ENCODE results near the gene VWCE. TPM values are rescaled to one million over a fixed set of nuclear protein-coding genes. Genes with fewer than 3 reads are reported as not detected.

The VWCE gene
- total RNA-seq, 1 experiment from 2014 or later = 8.0 TPM

- peaks cover 85% of the 10 kb centered on the region for H3K36me3 ChIP-seq (ENCODE audit: insufficient read depth, low read length, poor library complexity, severe bottlenecking)
- H3K4me1 ChIP-seq (ENCODE audit: insufficient read depth, low read length, poor library complexity, severe bottlenecking) = no peaks in the 10 kb centered on the region
- ChIA-PET CTCF (no interaction called here), POLR2A (ENCODE audit: low non-redundant PET) (no interaction called here)
- H3K27ac ChIP-seq (ENCODE audit: low read depth, low read length, poor library complexity, severe bottlenecking) = no peak overlapping the region
- no peaks in the 10 kb centered on the region for H3K9me3 ChIP-seq (ENCODE audit: low read depth, low read length, poor library complexity, severe bottlenecking)
- no peaks in the 10 kb centered on the region for H3K27me3 ChIP-seq (replicated peaks; ENCODE audit: insufficient read depth, low read depth, low read length, poor library complexity)
- TF ChIP-seq CTCF (conservative IDR thresholded peaks at IDR 0.05; ENCODE audit: low read depth, low read length) (no peak), EZH2 (IDR thresholded peaks at IDR 0.05; ENCODE audit: borderline replicate concordance, low read depth, low read length, poor library complexity, severe bottlenecking) (no peak)
- intact Hi-C loops (cut with micrococcal nuclease; ENCODE audit: unreplicated experiment) = no loop called here
- no TSS peak for BruUV-seq (replicated peaks)
- DNase-seq (ENCODE audit: low spot score) = no peak
- no peak overlapping the region for H3K4me3 ChIP-seq (ENCODE audit: low read depth, low read length, poor library complexity, severe bottlenecking)
Measured at GRCh38 chr11:61302550-61302949, 7.4 kb upstream of the VWCE start.

DNA sequence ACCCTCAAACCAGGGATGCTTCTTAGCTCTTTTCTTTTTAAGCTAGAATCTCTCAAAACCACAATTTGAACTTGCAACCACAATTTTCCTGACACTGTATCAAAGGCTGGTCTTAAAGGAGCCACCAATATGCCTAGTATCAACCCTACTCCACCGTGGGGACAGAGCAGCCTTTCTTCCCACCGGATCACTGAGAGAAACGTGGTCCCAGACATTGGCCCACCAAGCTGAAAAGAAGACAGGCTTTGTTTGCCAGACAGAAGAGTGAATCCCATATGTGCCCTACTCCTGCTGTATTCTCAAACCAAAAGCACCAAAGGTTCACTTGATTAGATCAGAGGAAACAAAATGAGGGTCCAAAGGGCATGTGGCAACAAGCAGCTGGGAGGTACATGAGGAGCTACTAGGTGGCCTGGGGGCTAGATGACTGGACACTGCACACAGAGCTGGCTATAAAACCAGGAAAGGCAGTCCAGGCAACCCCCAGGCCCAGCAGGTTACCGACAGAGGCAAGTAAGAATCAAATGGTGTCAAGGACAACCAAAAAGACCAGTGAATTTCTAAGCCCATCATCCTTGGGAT lies 3.6 kb upstream of the VWCE start:
- Histone ChIP-seq H3K4me1 (ENCODE audit: insufficient read depth, low read length, poor library complexity, severe bottlenecking) (peaks cover 3% of the 10 kb centered on the region), H3K27me3 (replicated peaks; ENCODE audit: insufficient read depth, low read depth, low read length, poor library complexity) (no peaks in the 10 kb centered on the region), H3K36me3 (ENCODE audit: insufficient read depth, low read length, poor library complexity, severe bottlenecking) (peaks cover 50% of the 10 kb centered on the region), H3K27ac (ENCODE audit: low read depth, low read length, poor library complexity, severe bottlenecking) (no peak overlapping the region), H3K9me3 (ENCODE audit: low read depth, low read length, poor library complexity, severe bottlenecking) (no peaks in the 10 kb centered on the region), H3K4me3 (ENCODE audit: low read depth, low read length, poor library complexity, severe bottlenecking) (no peak overlapping the region)
- ChIA-PET POLR2A (ENCODE audit: low non-redundant PET) (no interaction called here), CTCF (no interaction called here)
- intact Hi-C loops (cut with micrococcal nuclease; ENCODE audit: unreplicated experiment) = no loop called here
- no peak for TF ChIP-seq CTCF (conservative IDR thresholded peaks at IDR 0.05; ENCODE audit: low read depth, low read length)
- TF ChIP-seq EZH2 (IDR thresholded peaks at IDR 0.05; ENCODE audit: borderline replicate concordance, low read depth, low read length, poor library complexity, severe bottlenecking) = no peak
- DNase-seq (ENCODE audit: low spot score) = no peak
- BruUV-seq (replicated peaks) = no TSS peak

GRCh38 chr11:61297746-61298145 lies 2.6 kb upstream of the VWCE start:
- Histone ChIP-seq H3K9me3 (ENCODE audit: low read depth, low read length, poor library complexity, severe bottlenecking) (no peaks in the 10 kb centered on the region), H3K4me3 (ENCODE audit: low read depth, low read length, poor library complexity, severe bottlenecking) (no peak overlapping the region), H3K4me1 (ENCODE audit: insufficient read depth, low read length, poor library complexity, severe bottlenecking) (peaks cover 8% of the 10 kb centered on the region), H3K27me3 (replicated peaks; ENCODE audit: insufficient read depth, low read depth, low read length, poor library complexity) (no peaks in the 10 kb centered on the region), H3K27ac (ENCODE audit: low read depth, low read length, poor library complexity, severe bottlenecking) (no peak overlapping the region), H3K36me3 (ENCODE audit: insufficient read depth, low read length, poor library complexity, severe bottlenecking) (peaks cover 40% of the 10 kb centered on the region)
- TF ChIP-seq CTCF (conservative IDR thresholded peaks at IDR 0.05; ENCODE audit: low read depth, low read length) = no peak
- no peak for TF ChIP-seq EZH2 (IDR thresholded peaks at IDR 0.05; ENCODE audit: borderline replicate concordance, low read depth, low read length, poor library complexity, severe bottlenecking)
- intact Hi-C loops (cut with micrococcal nuclease; ENCODE audit: unreplicated experiment) = no loop called here
- DNase-seq (ENCODE audit: low spot score) = no peak
- CTCF ChIA-PET = no interaction called here
- POLR2A ChIA-PET (ENCODE audit: low non-redundant PET) = interaction anchor here (0.6 kb wide), 1 partner anchor 14 kb away, joined by 4 read pairs; no protein-coding TSS in a partner anchor
- BruUV-seq (replicated peaks) = no TSS peak

Measured in A673 (cell line).